H1 (cell line): ENCODE measurements around the gene CCDC88C. TPM values are rescaled to one million over a fixed set of nuclear protein-coding genes. Genes with fewer than 3 reads are reported as not detected.

Experiments used
- BACH1 ChIP-seq: IDR thresholded peaks from 2 replicates; pipeline ENCODE4 v1.6.1; 2012; ENCODE audit warnings: low read length, improper control_type of control experiment
- CEBPB ChIP-seq: IDR thresholded peaks from 2 replicates; pipeline ENCODE4 v1.6.1; 2012; ENCODE audit warnings: low read depth, low read length
- SIN3A ChIP-seq, 2 experiments: IDR thresholded peaks in 1 of 2; conservative IDR thresholded peaks in 1 of 2; 2 replicates each; pipeline ENCODE4 v1.6.1; 2011 to 2012; ENCODE audit warnings: low read length in 2 of 2, improper control_type of control experiment in 1 of 2, low read depth in 1 of 2, mild to moderate bottlenecking in 1 of 2
- SP2 ChIP-seq: IDR thresholded peaks from 2 replicates; pipeline ENCODE4 v1.6.1; 2012; ENCODE audit warnings: mild to moderate bottlenecking, low read length, inconsistent platforms
- SP4 ChIP-seq: IDR thresholded peaks from 2 replicates; pipeline ENCODE4 v1.6.1; 2012; ENCODE audit warnings: low read length, inconsistent platforms
- YY1 ChIP-seq: IDR thresholded peaks from 2 replicates; pipeline ENCODE4 v1.6.1; 2011; ENCODE audit warnings: low read depth, mild to moderate bottlenecking, low read length
- polyA plus RNA-seq, 7 experiments: library from polyadenylated mRNA; depleted of rRNA in 3 of 7; stranded (reverse) in 5 of 7; unstranded in 2 of 7; fragments of >200 nt in 5 of 7; fragments of 200-250 nt in 2 of 7; gene quantifications; 1 replicate in 5 of 7; 2 replicates in 1 of 7; 4 replicates in 1 of 7; pipeline versions ENCODE4 v1.2.1 to v1.2.3, GENCODE V29; 2011 to 2013; ENCODE audit warnings: missing spikeins in 2 of 7, mixed read lengths in 2 of 7
- total RNA-seq: library from RNA; stranded (reverse); fragmentation: NEBNext Ultra II Directional; extraction: Animal tissue kit (Norgen Biotek cat#: 25700); gene quantifications from 2 replicates; pipeline ENCODE4 v1.2.1, GENCODE V29; 2021
- TF ChIP-seq, protein P1 (sequence below), 3 experiments: IDR thresholded peaks; 1 replicate in 2 of 3; 2 replicates in 1 of 3; pipeline versions ENCODE4 v1.5.1 to v1.6.1; 2011; ENCODE audit warnings: low read length in 3 of 3, mild to moderate bottlenecking in 3 of 3, inconsistent platforms in 2 of 3, low read depth in 1 of 3, moderate library complexity in 1 of 3; ENCODE audit not compliant: insufficient read depth in 1 of 3; ENCODE audit errors: control extremely low read depth in 1 of 3

Gene CCDC88C
- total and polyA plus RNA-seq, 2 of the 8 experiments (the other 6 are each of a cell fraction or from before 2014, with no cell fraction given) = 10.3 to 57.7 TPM

DNA sequence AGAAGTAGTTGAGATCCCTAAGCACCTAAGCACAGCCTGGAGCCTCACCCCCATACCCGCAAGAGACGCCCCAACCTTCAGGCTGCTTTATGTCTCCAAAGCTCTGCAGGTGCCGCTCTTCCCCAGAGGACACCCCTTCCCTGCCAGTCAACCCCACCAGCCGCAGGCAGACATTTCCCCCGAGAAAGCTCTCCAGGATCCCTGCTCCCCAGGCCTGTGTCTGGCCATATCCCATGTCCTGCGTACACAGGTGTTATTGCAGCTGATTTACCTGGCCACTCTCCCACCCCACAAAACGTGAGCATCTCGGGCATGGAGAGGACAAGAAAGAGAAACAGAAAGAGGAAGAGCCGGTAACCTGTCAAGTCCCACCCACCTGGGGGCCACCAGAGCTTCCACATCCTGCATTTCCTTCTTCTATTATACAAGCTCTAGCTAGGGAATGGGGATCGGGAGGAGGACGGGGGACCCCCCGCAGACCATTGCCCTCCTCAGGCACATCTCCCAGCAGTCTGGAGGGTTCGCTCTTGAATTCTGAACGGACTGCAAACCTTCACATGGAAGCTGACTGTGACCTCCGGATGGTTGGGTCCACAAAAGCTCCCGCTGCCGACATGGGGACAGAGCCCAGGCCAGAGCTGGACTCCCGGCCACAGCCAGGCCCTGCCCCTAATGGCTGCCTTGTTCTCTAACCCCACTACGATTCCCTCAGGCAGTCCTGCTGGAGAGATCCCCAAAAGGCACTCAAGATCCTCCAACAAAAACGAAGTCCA lies 17.6 kb downstream of the CCDC88C start (continued):
- TF ChIP-seq YY1 (peak; percentile 44; the same call in 1 of the 2 replicates), SIN3A (conservative IDR thresholded peaks at IDR 0.05 in 1 of 2, IDR thresholded peaks at IDR 0.05 in 1 of 2; ENCODE audit: low read depth in 1 of 2, low read length in 2 of 2) (no peak), SP4 (no peak), CEBPB (no peak), BACH1 (no peak), SP2 (no peak)
- TF ChIP-seq, protein P1, sequence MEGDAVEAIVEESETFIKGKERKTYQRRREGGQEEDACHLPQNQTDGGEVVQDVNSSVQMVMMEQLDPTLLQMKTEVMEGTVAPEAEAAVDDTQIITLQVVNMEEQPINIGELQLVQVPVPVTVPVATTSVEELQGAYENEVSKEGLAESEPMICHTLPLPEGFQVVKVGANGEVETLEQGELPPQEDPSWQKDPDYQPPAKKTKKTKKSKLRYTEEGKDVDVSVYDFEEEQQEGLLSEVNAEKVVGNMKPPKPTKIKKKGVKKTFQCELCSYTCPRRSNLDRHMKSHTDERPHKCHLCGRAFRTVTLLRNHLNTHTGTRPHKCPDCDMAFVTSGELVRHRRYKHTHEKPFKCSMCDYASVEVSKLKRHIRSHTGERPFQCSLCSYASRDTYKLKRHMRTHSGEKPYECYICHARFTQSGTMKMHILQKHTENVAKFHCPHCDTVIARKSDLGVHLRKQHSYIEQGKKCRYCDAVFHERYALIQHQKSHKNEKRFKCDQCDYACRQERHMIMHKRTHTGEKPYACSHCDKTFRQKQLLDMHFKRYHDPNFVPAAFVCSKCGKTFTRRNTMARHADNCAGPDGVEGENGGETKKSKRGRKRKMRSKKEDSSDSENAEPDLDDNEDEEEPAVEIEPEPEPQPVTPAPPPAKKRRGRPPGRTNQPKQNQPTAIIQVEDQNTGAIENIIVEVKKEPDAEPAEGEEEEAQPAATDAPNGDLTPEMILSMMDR (IDR thresholded peaks at IDR 0.05; ENCODE audit: control extremely low read depth in 1 of 3, insufficient read depth in 1 of 3, low read depth in 1 of 3, low read length in 3 of 3) = peak in 1 of 3 experiments; percentile 10; a peak in 1 of 4 replicates
- TF ChIP-seq, all 59 proteins: peak for 2
